ENCODE measurements around the gene ABCG2. TPM values are rescaled to one million over a fixed set of nuclear protein-coding genes. Genes with fewer than 3 reads are reported as not detected.
A peak's percentile ranks its signal among the peaks of the same experiment; 100 is the strongest.

ABCG2 gene
- total and polyA plus RNA-seq, 2 of the 8 experiments (the other 6 are each of a cell fraction or from before 2014, with no cell fraction given), result 2.4 to 4.6 TPM

GRCh38 chr4:88144048-88144447, 14.4 kb downstream of the ABCG2 start:
- 41% methylated on average over 5 of the region's 5 CpGs; no CpG with 5 or more reads in 1 of the 2 experiments for WGBS, 2 experiments (ENCODE audit: extremely low coverage in 1 of 2, insufficient coverage in 1 of 2, insufficient read length in 1 of 2, insufficient replicate concordance in 2 of 2, low coverage in 1 of 2, low lambda C conversion rate in 2 of 2, missing lambda C conversion rate in 1 of 2)
- Histone ChIP-seq H4K8ac (ENCODE audit: extremely low read depth, insufficient read depth, low read length) (no peak overlapping the region), H2BK5ac (ENCODE audit: low read depth, low read length) (no peak overlapping the region), H2AK5ac (ENCODE audit: low read depth, low read length) (no peak overlapping the region), H3K23ac (ENCODE audit: insufficient read length) (no peak overlapping the region), H2BK120ac (replicated peaks; ENCODE audit: low read depth, low read length) (no peak overlapping the region), H2AFZ (ENCODE audit: low read length) (no peak overlapping the region), H3K79me2 (ENCODE audit: control insufficient read depth in 1 of 2, insufficient read depth in 2 of 2, low read length in 2 of 2) (no peaks in the 10 kb centered on the region), H3K56ac (replicated peaks; ENCODE audit: insufficient read length, low read depth, low read length) (no peak overlapping the region), H3K4me3 (ENCODE audit: extremely low read depth in 1 of 4, insufficient read depth in 2 of 4, low read depth in 3 of 4, low read length in 4 of 4) (no peak overlapping the region; a peak in 1 of 8 replicates), H4K20me1 (replicated peaks in 1 of 2; ENCODE audit: control insufficient read depth in 1 of 2, insufficient read depth in 2 of 2, low read length in 2 of 2) (no peaks in the 10 kb centered on the region), H3K14ac (ENCODE audit: insufficient read length) (no peak overlapping the region), H2BK15ac (ENCODE audit: low read length) (no peak overlapping the region), H3K4me1 (replicated peaks in 1 of 4; ENCODE audit: control insufficient read depth in 3 of 4, insufficient read depth in 4 of 4, low read length in 3 of 4) (peaks cover 0 to 13% (median 8%) of the 10 kb centered on the region in 4 experiments; a peak in 4 of 7 replicates), H3K27me3 (replicated peaks in 1 of 4; ENCODE audit: control insufficient read depth in 3 of 4, extremely low read depth in 1 of 4, insufficient read depth in 3 of 4, low read length in 3 of 4) (no peaks in the 10 kb centered on the region), H3K23me2 (ENCODE audit: low read depth, low read length) (no peaks in the 10 kb centered on the region), H3K27ac (ENCODE audit: low read depth, low read length) (no peak overlapping the region), H3K9me3 (ENCODE audit: insufficient read depth in 2 of 2, low read depth in 1 of 2, low read length in 1 of 2) (no peaks in the 10 kb centered on the region), H2BK12ac (ENCODE audit: low read depth, low read length) (no peak overlapping the region), H3K18ac (ENCODE audit: extremely low read depth, low read length) (no peak overlapping the region), H3K36me3 (ENCODE audit: control insufficient read depth in 2 of 4, insufficient read depth in 4 of 4, low read length in 3 of 4) (no peaks in the 10 kb centered on the region), H3K79me1 (ENCODE audit: low read depth, low read length) (no peaks in the 10 kb centered on the region), H4K91ac (replicated peaks; ENCODE audit: insufficient read length, low read length) (no peak overlapping the region), H3K4ac (replicated peaks; ENCODE audit: insufficient read length, low read depth, low read length) (no peak overlapping the region), H3K9ac (replicated peaks in 1 of 4; ENCODE audit: extremely low read depth in 1 of 4, low read depth in 3 of 4, low read length in 3 of 4) (no peak overlapping the region), H2BK20ac (ENCODE audit: low read length) (no peak overlapping the region), H3K4me2 (ENCODE audit: insufficient read depth in 1 of 2, low read depth in 2 of 2, low read length in 2 of 2) (no peak overlapping the region), H4K5ac (ENCODE audit: insufficient read length, low read depth, low read length) (no peak overlapping the region)
- DNase-seq (ENCODE audit: low read depth in 1 of 2, low spot score in 2 of 2) (peak in 1 of 2 experiments; percentile 56), FAIRE-seq (peak; percentile 78)
- ChIA-PET CTCF (ENCODE audit: partially characterized antibody) (no interaction called here), POLR2A (ENCODE audit: partially characterized antibody) (no interaction called here)
- TF ChIP-seq ATF2 (IDR thresholded peaks at IDR 0.05; ENCODE audit: low read length) (no peak), TEAD4 (IDR thresholded peaks at IDR 0.05; ENCODE audit: low read depth, low read length) (0 out of 2 replicates have a peak, but pooled peaks have one; percentile 38), CHD1 (IDR thresholded peaks at IDR 0.05; ENCODE audit: low read depth, low read length) (no peak), SP4 (IDR thresholded peaks at IDR 0.05; ENCODE audit: low read length) (no peak), TCF12 (IDR thresholded peaks at IDR 0.05; ENCODE audit: low read depth, low read length) (0 out of 2 replicates have a peak, but pooled peaks have one; percentile 49), HDAC2 (IDR thresholded peaks at IDR 0.05; ENCODE audit: borderline replicate concordance in 1 of 2, low read depth in 2 of 2, low read length in 2 of 2) (peak in 1 of 2 experiments; percentile 79; a peak in 1 of 4 replicates), SIRT6 (IDR thresholded peaks at IDR 0.05; ENCODE audit: low read length) (no peak), POU5F1 (IDR thresholded peaks at IDR 0.05; ENCODE audit: low read depth, low read length) (peak; percentile 93)
